ENCODE results near the gene G6PC1.
"Not testable (repeated sequence)": the region's sequence is repeated elsewhere in the genome, so short reads cannot be mapped to it uniquely, and the experiment has no call there.

Gene G6PC1

DNA sequence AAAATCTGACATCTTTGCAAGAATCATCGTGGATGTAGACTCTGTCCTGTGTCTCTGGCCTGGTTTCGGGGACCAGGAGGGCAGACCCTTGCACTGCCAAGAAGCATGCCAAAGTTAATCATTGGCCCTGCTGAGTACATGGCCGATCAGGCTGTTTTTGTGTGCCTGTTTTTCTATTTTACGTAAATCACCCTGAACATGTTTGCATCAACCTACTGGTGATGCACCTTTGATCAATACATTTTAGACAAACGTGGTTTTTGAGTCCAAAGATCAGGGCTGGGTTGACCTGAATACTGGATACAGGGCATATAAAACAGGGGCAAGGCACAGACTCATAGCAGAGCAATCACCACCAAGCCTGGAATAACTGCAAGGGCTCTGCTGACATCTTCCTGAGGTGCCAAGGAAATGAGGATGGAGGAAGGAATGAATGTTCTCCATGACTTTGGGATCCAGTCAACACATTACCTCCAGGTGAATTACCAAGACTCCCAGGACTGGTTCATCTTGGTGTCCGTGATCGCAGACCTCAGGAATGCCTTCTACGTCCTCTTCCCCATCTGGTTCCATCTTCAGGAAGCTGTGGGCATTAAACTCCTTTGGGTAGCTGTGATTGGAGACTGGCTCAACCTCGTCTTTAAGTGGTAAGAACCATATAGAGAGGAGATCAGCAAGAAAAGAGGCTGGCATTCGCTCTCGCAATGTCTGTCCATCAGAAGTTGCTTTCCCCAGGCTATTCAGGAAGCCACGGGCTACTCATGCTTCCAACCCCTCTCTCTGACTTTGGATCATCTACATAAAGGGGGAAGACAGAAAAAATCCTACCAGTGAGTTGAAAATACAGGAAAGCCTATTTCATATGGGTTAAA, at the start of gene G6PC1:
TSS of gene G6PC1 (plus strand) at position 340 of the 872 bp plus-strand sequence. CDS start at position 418, 78 bp downstream.
- Histone ChIP-seq H3K4me1 (ENCODE audit: low read length) (no peaks in the 10 kb centered on the region), H3K9ac (ENCODE audit: low read length) (no peak within 1 kb of the TSS), H3K9me3 (ENCODE audit: insufficient read depth, low read length) (no peaks in the 10 kb centered on the region)

GRCh38 chr17:42850954-42851353, 49.6 kb upstream of the G6PC1 start, which contains the start of gene AOC3:
AOC3 (plus strand) TSS chr17:42851199; CDS start chr17:42851344, 145 bp downstream.
- Histone ChIP-seq H3K79me2 (ENCODE audit: low read length) (no peaks in the 10 kb centered on the region), H3K36me3 (replicated peaks; ENCODE audit: low read depth, low read length) (no peaks in the 10 kb centered on the region), H3K4me1 (ENCODE audit: low read length) (no peaks in the 10 kb centered on the region), H3K4me3 (ENCODE audit: low read length) (no peak within 1 kb of the TSS), H3K9ac (ENCODE audit: low read length) (no peak within 1 kb of the TSS), H2AFZ (ENCODE audit: low read depth, low read length) (no peak within 1 kb of the TSS), H3K9me3 (ENCODE audit: insufficient read depth, low read length) (no peaks in the 10 kb centered on the region), H4K20me1 (ENCODE audit: insufficient read depth, low read length) (no peaks in the 10 kb centered on the region), H3K27me3 (ENCODE audit: low read depth, low read length) (no peaks in the 10 kb centered on the region), H3K27ac (ENCODE audit: low read length) (no peak within 1 kb of the TSS), H3K4me2 (ENCODE audit: low read length) (no peak within 1 kb of the TSS)
- TF ChIP-seq EZH2phosphoT487 (IDR thresholded peaks at IDR 0.05; ENCODE audit: low read depth) (no peak), CTCF (IDR thresholded peaks at IDR 0.05; ENCODE audit: low read depth, low read length) (no peak)

More for the DNA sequence above, at the start of gene G6PC1:
- no peaks in the 10 kb centered on the region for H3K79me2 ChIP-seq (ENCODE audit: low read length)
- H3K36me3 ChIP-seq (replicated peaks; ENCODE audit: low read depth, low read length): no peaks in the 10 kb centered on the region
- no peak within 1 kb of the TSS for H3K27ac ChIP-seq (ENCODE audit: low read length)
- no peak within 1 kb of the TSS for H3K4me2 ChIP-seq (ENCODE audit: low read length)
- H3K4me3 ChIP-seq (ENCODE audit: low read length): no peak within 1 kb of the TSS
- no peak within 1 kb of the TSS for H2AFZ ChIP-seq (ENCODE audit: low read depth, low read length)
- TF ChIP-seq EZH2phosphoT487 (IDR thresholded peaks at IDR 0.05; ENCODE audit: low read depth) (no peak), CTCF (IDR thresholded peaks at IDR 0.05; ENCODE audit: low read depth, low read length) (no peak)
- H4K20me1 ChIP-seq (ENCODE audit: insufficient read depth, low read length): no peaks in the 10 kb centered on the region
- H3K27me3 ChIP-seq (ENCODE audit: low read depth, low read length): peaks cover 12% of the 10 kb centered on the region; the same call in 1 of the 2 replicates

GRCh38 chr17:42851371-42852240, 49.0 kb upstream of the G6PC1 start:
- H3K27me3 ChIP-seq (ENCODE audit: low read depth, low read length); H3K9ac ChIP-seq (ENCODE audit: low read length); H3K9me3 ChIP-seq (ENCODE audit: insufficient read depth, low read length); H3K4me2 ChIP-seq (ENCODE audit: low read length); H3K4me1 ChIP-seq (ENCODE audit: low read length); H3K36me3 ChIP-seq (replicated peaks; ENCODE audit: low read depth, low read length); H4K20me1 ChIP-seq (ENCODE audit: insufficient read depth, low read length); H3K79me2 ChIP-seq (ENCODE audit: low read length); H3K4me3 ChIP-seq (ENCODE audit: low read length); H3K27ac ChIP-seq (ENCODE audit: low read length); H2AFZ ChIP-seq (ENCODE audit: low read depth, low read length): not testable (repeated sequence)

DNA sequence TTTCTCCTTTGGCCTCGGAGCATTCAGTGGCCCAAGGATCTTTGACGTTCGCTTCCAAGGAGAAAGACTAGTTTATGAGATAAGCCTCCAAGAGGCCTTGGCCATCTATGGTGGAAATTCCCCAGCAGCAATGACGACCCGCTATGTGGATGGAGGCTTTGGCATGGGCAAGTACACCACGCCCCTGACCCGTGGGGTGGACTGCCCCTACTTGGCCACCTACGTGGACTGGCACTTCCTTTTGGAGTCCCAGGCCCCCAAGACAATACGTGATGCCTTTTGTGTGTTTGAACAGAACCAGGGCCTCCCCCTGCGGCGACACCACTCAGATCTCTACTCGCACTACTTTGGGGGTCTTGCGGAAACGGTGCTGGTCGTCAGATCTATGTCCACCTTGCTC, 48.2 kb upstream of the G6PC1 start:
- no peak overlapping the region for H3K9ac ChIP-seq (ENCODE audit: low read length)
- H3K9me3 ChIP-seq (ENCODE audit: insufficient read depth, low read length): no peaks in the 10 kb centered on the region
- H3K4me1 ChIP-seq (ENCODE audit: low read length): no peaks in the 10 kb centered on the region
- H3K36me3 ChIP-seq (replicated peaks; ENCODE audit: low read depth, low read length): no peaks in the 10 kb centered on the region
- H3K27me3 ChIP-seq (ENCODE audit: low read depth, low read length): no peaks in the 10 kb centered on the region
- H2AFZ ChIP-seq (ENCODE audit: low read depth, low read length): no peak overlapping the region
- H3K4me3 ChIP-seq (ENCODE audit: low read length): no peak overlapping the region
- no peak for TF ChIP-seq CTCF (IDR thresholded peaks at IDR 0.05; ENCODE audit: low read depth, low read length)
- TF ChIP-seq EZH2phosphoT487 (IDR thresholded peaks at IDR 0.05; ENCODE audit: low read depth): no peak
- H3K27ac ChIP-seq (ENCODE audit: low read length): no peak overlapping the region
- H3K79me2 ChIP-seq (ENCODE audit: low read length): no peaks in the 10 kb centered on the region
- no peak overlapping the region for H3K4me2 ChIP-seq (ENCODE audit: low read length)
- H4K20me1 ChIP-seq (ENCODE audit: insufficient read depth, low read length): no peaks in the 10 kb centered on the region

Measured in OCI-LY3 (cell line).